Measurements from ENCODE around the gene PHF21A. TPM values are rescaled to one million over a fixed set of nuclear protein-coding genes. Genes with fewer than 3 reads are reported as not detected.

PHF21A gene
- polyA plus RNA-seq, 1 experiment, result 29.0 TPM

GRCh38 chr11:46002189-46002588 lies 119.1 kb downstream of the PHF21A start:
- Histone ChIP-seq H3K27ac (ENCODE audit: low read depth, low read length) (no peak overlapping the region), H3K4me3 (ENCODE audit: low read depth, low read length) (no peak overlapping the region), H3K9me3 (ENCODE audit: control insufficient read depth, insufficient read depth, low read length) (no peaks in the 10 kb centered on the region), H3K27me3 (ENCODE audit: control insufficient read depth, insufficient read depth, low read length) (no peaks in the 10 kb centered on the region)
- no peak for TF ChIP-seq CTCF (IDR thresholded peaks at IDR 0.05; ENCODE audit: low read depth, low read length)
- DNase-seq (ENCODE audit: low read depth, low spot score), result no peak
- CTCF ChIA-PET, result interaction anchor here (0.8 to 6.1 kb wide), 6 partner anchors 22 to 306 kb away, joined by 3 to 81 read pairs (median 4); no protein-coding TSS in a partner anchor
- POLR2A ChIA-PET, result interaction anchor here (1.3 kb wide), 1 partner anchor 19 kb away, joined by 4 read pairs; no protein-coding TSS in a partner anchor

DNA sequence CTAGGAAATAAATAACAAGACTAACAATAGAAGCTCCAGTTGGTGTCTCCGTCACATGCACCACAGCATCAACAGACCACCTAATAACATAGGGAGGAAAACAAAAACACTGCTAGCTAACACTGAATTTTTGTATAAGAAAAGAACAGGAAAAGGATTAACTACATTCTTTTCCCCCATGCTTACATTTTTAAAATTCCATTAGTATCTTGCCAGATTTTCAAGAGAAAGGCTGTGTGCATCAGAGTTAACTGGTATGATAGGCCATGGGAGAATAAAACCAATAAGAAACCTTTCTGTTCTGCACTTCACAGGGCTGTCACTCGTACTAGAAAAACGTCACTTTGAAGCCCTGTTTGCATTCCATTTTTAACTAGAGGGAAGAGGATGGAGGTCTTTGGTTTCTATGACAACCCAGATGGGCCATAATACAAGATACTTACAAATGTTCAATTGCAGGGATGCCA lies 119.8 kb downstream of the PHF21A start:
- no peak for TF ChIP-seq CTCF (IDR thresholded peaks at IDR 0.05; ENCODE audit: low read depth, low read length)
- POLR2A ChIA-PET, result interaction anchor here (0.6 to 1.3 kb wide), 3 partner anchors 18 to 59 kb away, joined by 4 to 7 read pairs (median 5); no protein-coding TSS in a partner anchor
- Histone ChIP-seq H3K4me3 (ENCODE audit: low read depth, low read length) (no peak overlapping the region), H3K9me3 (ENCODE audit: control insufficient read depth, insufficient read depth, low read length) (no peaks in the 10 kb centered on the region), H3K27ac (ENCODE audit: low read depth, low read length) (no peak overlapping the region), H3K27me3 (ENCODE audit: control insufficient read depth, insufficient read depth, low read length) (no peaks in the 10 kb centered on the region)
- DNase-seq (ENCODE audit: low read depth, low spot score), result peak; percentile 33
- CTCF ChIA-PET, result interaction anchor here (0.7 to 6.1 kb wide), 5 partner anchors 31 to 314 kb away, joined by 3 to 81 read pairs (median 3); no protein-coding TSS in a partner anchor

- Histone ChIP-seq H3K27me3 (ENCODE audit: control insufficient read depth, insufficient read depth, low read length) (no peaks in the 10 kb centered on the region), H3K4me3 (ENCODE audit: low read depth, low read length) (no peak overlapping the region), H3K27ac (ENCODE audit: low read depth, low read length) (no peak overlapping the region), H3K9me3 (ENCODE audit: control insufficient read depth, insufficient read depth, low read length) (no peaks in the 10 kb centered on the region)
- ChIA-PET CTCF (interaction anchor here (1.0 kb wide), 1 partner anchor 9 kb away, joined by 5 read pairs; no protein-coding TSS in a partner anchor), POLR2A (no interaction called here)
- no peak for DNase-seq (ENCODE audit: low read depth, low spot score)
- no peak for TF ChIP-seq CTCF (IDR thresholded peaks at IDR 0.05; ENCODE audit: low read depth, low read length)
Measured at GRCh38 chr11:45997599-45997998, 123.7 kb downstream of the PHF21A start.

GRCh38 chr11:45995342-45995734 lies 125.9 kb downstream of the PHF21A start:
- Histone ChIP-seq H3K27me3 (ENCODE audit: control insufficient read depth, insufficient read depth, low read length) (no peaks in the 10 kb centered on the region), H3K27ac (ENCODE audit: low read depth, low read length) (no peak overlapping the region)
- CTCF ChIA-PET, result interaction anchor here (1.0 to 7.3 kb wide), 3 partner anchors 11 to 152 kb away, joined by 3 to 49 read pairs (median 38); no protein-coding TSS in a partner anchor

More at GRCh38 chr11:45995342-45995734, 125.9 kb downstream of the PHF21A start:
- Histone ChIP-seq H3K4me3 (ENCODE audit: low read depth, low read length) (no peak overlapping the region), H3K9me3 (ENCODE audit: control insufficient read depth, insufficient read depth, low read length) (no peaks in the 10 kb centered on the region)
- no peak for TF ChIP-seq CTCF (IDR thresholded peaks at IDR 0.05; ENCODE audit: low read depth, low read length)
- no peak for DNase-seq (ENCODE audit: low read depth, low spot score)
- POLR2A ChIA-PET, result interaction anchor here (1.2 kb wide), 1 partner anchor 12 kb away, joined by 4 read pairs; no protein-coding TSS in a partner anchor
